Astrocyte of the cerebellum (primary cell): Measurements from ENCODE around the gene HSD17B14.
"Not testable (repeated sequence)": the region's sequence is repeated elsewhere in the genome, so short reads cannot be mapped to it uniquely, and the experiment has no call there.

Experiments used
- DNase-seq: peaks from one replicate; pipeline ENCODE4 v3.0.0-alpha.2; 2011; ENCODE audit warnings: low read depth
- H3K4me3 ChIP-seq: 2 replicates; pipeline ENCODE4 v1.5.1; 2011; ENCODE audit warnings: mild to moderate bottlenecking, low read depth, low read length, moderate library complexity
- CTCF ChIP-seq: IDR thresholded peaks from 2 replicates; pipeline ENCODE4 v1.5.1; 2012; ENCODE audit warnings: low read length, low read depth, moderate library complexity, mild to moderate bottlenecking; ENCODE audit errors: missing control alignments
- in situ Hi-C: cut with HindIII; loops from 2 replicates; pipeline ENCODE4 v1.10.0; 2017; ENCODE audit warnings: low sequenced_read_pairs

Gene HSD17B14

DNA sequence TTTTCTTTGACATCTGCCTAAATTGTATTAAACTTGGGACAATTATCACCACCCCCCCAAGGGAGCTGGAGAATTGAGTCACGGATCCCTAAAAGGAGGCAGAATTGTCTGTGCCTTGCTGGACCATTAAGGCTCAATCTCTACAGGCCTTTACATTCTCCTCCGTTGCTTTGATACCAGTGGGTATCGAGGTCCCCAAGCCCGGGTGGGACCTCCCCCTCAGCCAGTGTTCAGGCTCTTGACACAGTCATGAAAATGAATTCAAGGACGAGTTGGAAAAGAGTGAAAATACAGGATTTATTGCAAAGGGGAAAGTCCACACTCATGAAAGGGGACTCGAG lies 41.5 kb upstream of the HSD17B14 start:
- TF ChIP-seq CTCF: no peak
- in situ Hi-C loops: no loop called here
- DNase-seq: no peak
- no peak overlapping the region for H3K4me3 ChIP-seq

- DNase-seq, in situ Hi-C loops: not testable (repeated sequence)
Observed at GRCh38 chr19:48876043-48876981, 40.0 kb upstream of the HSD17B14 start.

DNA sequence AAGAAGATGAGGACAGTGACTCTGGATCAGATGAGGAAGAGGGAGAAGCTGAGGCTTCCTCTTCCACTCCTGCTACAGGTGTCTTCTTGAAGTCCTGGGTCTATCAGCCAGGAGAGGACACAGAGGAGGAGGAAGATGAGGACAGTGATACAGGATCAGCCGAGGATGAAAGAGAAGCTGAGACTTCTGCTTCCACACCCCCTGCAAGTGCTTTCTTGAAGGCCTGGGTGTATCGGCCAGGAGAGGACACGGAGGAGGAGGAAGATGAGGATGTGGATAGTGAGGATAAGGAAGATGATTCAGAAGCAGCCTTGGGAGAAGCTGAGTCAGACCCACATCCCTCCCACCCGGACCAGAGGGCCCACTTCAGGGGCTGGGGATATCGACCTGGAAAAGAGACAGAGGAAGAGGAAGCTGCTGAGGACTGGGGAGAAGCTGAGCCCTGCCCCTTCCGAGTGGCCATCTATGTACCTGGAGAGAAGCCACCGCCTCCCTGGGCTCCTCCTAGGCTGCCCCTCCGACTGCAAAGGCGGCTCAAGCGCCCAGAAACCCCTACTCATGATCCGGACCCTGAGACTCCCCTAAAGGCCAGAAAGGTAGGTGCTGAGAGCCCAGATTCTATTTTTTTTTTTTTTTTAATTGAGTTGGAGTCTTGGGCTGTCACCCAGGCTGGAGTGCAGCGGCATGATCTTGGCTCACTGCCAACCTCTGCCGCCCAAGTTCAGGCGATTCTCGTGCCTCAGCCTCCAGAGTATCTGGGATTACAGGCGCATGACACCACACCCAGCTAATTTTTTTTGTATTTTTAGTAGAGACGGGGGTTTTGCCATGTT lies 38.2 kb upstream of the HSD17B14 start:
- no peak for DNase-seq
- no peak for TF ChIP-seq CTCF
- in situ Hi-C loops: no loop called here
- H3K4me3 ChIP-seq: peak overlapping the region; percentile 93

More at GRCh38 chr19:48876043-48876981, 40.0 kb upstream of the HSD17B14 start:
- H3K4me3 ChIP-seq: peak overlapping the region; percentile 93

GRCh38 chr19:48873476-48874302 lies 37.4 kb upstream of the HSD17B14 start:
- H3K4me3 ChIP-seq: peak overlapping the region; percentile 93
- no peak for TF ChIP-seq CTCF
- DNase-seq: no peak
- in situ Hi-C loops: no loop called here

- in situ Hi-C loops: no loop called here
Observed at GRCh38 chr19:48872884-48873475, 36.7 kb upstream of the HSD17B14 start.

More at GRCh38 chr19:48872884-48873475, 36.7 kb upstream of the HSD17B14 start:
- no peak for TF ChIP-seq CTCF
- H3K4me3 ChIP-seq: peak overlapping the region; percentile 93
- DNase-seq: peak; percentile 90
